Ovary (tissue), 3 donors: ENCODE results near the gene EPG5.

Source experiments
- CTCF ChIP-seq, 3 donors: fragments of 450-650 bp in 2 of 3; fragments of 200-600 bp in 1 of 3; IDR thresholded peaks; one replicate each; pipeline versions ENCODE4 v1.5.1 to v1.8.0; 2016 to 2022; ENCODE audit warnings: antibody characterized with exemption in 3 of 3, mild to moderate bottlenecking in 1 of 3
- POLR2A ChIP-seq: fragments of 450-650 bp; IDR thresholded peaks from one replicate; pipeline ENCODE4 v1.6.1; 2017; ENCODE audit warnings: antibody characterized with exemption, mild to moderate bottlenecking, moderate library complexity
- donor health status: DM: no; HTN: no; CAD: no.

DNA sequence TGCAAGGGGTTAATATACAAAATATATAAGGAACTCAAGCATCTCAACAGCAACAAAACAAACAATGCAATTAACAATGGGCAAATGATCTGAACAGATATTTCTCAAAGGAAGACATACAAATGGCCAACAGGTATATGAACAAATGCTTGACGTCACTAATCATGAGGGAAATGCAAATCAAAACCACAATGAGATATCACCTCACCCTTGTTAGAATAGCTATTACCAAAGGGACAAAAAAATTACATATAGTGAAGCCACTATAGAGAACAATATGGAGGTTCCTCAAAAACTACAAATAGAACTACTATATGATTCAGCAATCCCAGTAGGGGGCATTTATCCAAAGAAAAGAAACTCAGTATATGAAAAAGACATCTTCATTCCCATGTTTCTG, 145.4 kb downstream of the EPG5 start:
- TF ChIP-seq CTCF (IDR thresholded peaks at IDR 0.05) = no peak
- TF ChIP-seq POLR2A = no peak
